Activated T-cell treated with anti-CD3 and anti-CD28 coated beads for 24 hours (primary cell): Measurements from ENCODE around the gene PRAMEF14.
"Not testable (repeated sequence)": the region's sequence is repeated elsewhere in the genome, so short reads cannot be mapped to it uniquely, and the experiment has no call there.

Source experiments
- DNase-seq: peaks from one replicate; pipeline ENCODE4 v3.0.0-alpha.2; 2020; ENCODE audit warnings: low read depth

Gene PRAMEF14

GRCh38 chr1:13347034-13347433 is at the start of gene PRAMEF14:
Gene PRAMEF14 (minus strand): TSS chr1:13347134. CDS start chr1:13345314, 1,820 bp downstream.
- DNase-seq: not testable (repeated sequence)

GRCh38 chr1:13395311-13395710 is 48.4 kb upstream of the PRAMEF14 start:
- DNase-seq: not testable (repeated sequence)

- DNase-seq: not testable (repeated sequence)
Measured at GRCh38 chr1:13394761-13395160, 47.8 kb upstream of the PRAMEF14 start.

GRCh38 chr1:13393004-13393403 is 46.1 kb upstream of the PRAMEF14 start:
- DNase-seq: not testable (repeated sequence)

GRCh38 chr1:13389332-13389731 is 42.4 kb upstream of the PRAMEF14 start, which contains the start of gene PRAMEF17:
Gene PRAMEF17 (plus strand): TSS chr1:13389632. CDS start chr1:13389658, 26 bp downstream.
- DNase-seq: not testable (repeated sequence)

GRCh38 chr1:13380380-13380779 is 33.4 kb upstream of the PRAMEF14 start:
- not testable (repeated sequence) for DNase-seq

- not testable (repeated sequence) for DNase-seq
Measured at GRCh38 chr1:13378983-13379382, 32.0 kb upstream of the PRAMEF14 start.

GRCh38 chr1:13368544-13368943 is 21.6 kb upstream of the PRAMEF14 start:
- peak; percentile 9 for DNase-seq

- DNase-seq: not testable (repeated sequence)
Measured at GRCh38 chr1:13366536-13366935, 19.6 kb upstream of the PRAMEF14 start.

GRCh38 chr1:13364928-13365327 is 18.0 kb upstream of the PRAMEF14 start:
- DNase-seq: not testable (repeated sequence)

- DNase-seq: not testable (repeated sequence)
Measured at GRCh38 chr1:13362364-13362763, 15.4 kb upstream of the PRAMEF14 start.

- DNase-seq: peak; percentile 19
Measured at GRCh38 chr1:13356774-13357173, 9.8 kb upstream of the PRAMEF14 start.

GRCh38 chr1:13354475-13354874 is 7.5 kb upstream of the PRAMEF14 start:
- not testable (repeated sequence) for DNase-seq

GRCh38 chr1:13353476-13353875 is 6.5 kb upstream of the PRAMEF14 start:
- DNase-seq: not testable (repeated sequence)

- not testable (repeated sequence) for DNase-seq
Measured at GRCh38 chr1:13342496-13342895, 4.4 kb downstream of the PRAMEF14 start.

- not testable (repeated sequence) for DNase-seq
Measured at GRCh38 chr1:13315281-13315680, 31.7 kb downstream of the PRAMEF14 start, which contains the start of gene PRAMEF15. Gene PRAMEF15 (plus strand): TSS chr1:13315581. CDS start chr1:13318408, 2,827 bp downstream.

- not testable (repeated sequence) for DNase-seq
Measured at GRCh38 chr1:13303239-13303638, 43.7 kb downstream of the PRAMEF14 start, which contains the start of gene PRAMEF33. Gene PRAMEF33 (plus strand): TSS chr1:13303539. CDS start chr1:13305955, 2,416 bp downstream.

GRCh38 chr1:13302197-13302596 is 44.7 kb downstream of the PRAMEF14 start:
- DNase-seq: not testable (repeated sequence)

- not testable (repeated sequence) for DNase-seq
Measured at GRCh38 chr1:13298699-13299098, 48.2 kb downstream of the PRAMEF14 start.

- DNase-seq: not testable (repeated sequence)
Measured at GRCh38 chr1:13297216-13297931, 49.6 kb downstream of the PRAMEF14 start.
